Non-pigmented ciliary epithelial cell (primary cell): ENCODE data around the gene LEP.
A peak's percentile ranks its signal among the peaks of the same experiment; 100 is the strongest.
"Not testable (repeated sequence)": the region's sequence is repeated elsewhere in the genome, so short reads cannot be mapped to it uniquely, and the experiment has no call there.

Experiments
- DNase-seq: peaks from one replicate; pipeline ENCODE4 v3.0.0-alpha.2; 2010; ENCODE audit warnings: low read depth

The LEP gene

DNA sequence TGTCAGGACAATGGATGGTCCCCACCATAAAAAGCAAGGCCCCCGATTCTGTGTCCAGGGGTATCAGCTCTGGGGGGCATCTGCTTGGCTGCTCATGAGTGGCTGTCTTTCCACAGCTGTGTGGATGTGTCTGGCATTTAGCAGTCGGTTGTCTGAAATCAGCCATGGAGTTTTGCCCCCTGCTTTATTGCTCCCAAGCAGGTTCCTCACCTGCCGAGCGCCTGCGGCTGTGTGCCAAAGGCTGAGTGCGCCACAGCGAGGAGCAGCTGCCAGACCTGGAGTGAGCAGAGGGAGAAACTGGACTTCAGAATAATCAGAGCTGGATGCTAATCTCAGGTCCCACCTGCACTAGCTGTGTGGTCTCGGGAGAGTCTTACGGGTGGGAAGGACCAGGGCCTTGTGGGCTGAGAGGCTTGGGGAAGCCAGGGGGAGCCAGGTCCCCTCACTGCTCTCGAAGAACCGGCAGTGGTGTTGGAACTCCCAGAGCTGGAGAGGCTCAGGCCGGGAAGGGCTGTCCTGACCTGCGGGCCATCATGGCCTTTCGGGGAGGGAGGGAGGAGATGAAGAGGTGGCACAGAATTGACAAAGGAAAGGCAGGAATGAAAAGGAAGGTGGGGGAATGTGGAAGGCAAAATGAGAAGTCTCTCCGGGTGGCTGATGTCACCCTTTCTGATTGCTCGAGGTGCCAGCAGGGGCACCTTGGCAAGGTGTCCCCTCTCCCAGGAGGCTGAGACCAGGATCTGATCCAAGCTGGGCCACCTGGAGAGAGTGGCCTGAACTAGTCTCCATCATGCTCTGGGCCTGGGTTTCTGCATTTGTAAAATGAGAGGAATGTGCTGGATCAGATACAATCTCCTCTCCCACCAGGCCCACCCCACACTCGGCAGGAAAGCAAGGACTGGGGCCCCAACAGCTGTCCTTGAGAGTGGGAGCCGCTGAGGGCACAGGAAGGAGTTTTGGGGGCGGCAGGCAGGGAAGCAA is 30.2 kb upstream of the LEP start:
- no peak for DNase-seq

DNA sequence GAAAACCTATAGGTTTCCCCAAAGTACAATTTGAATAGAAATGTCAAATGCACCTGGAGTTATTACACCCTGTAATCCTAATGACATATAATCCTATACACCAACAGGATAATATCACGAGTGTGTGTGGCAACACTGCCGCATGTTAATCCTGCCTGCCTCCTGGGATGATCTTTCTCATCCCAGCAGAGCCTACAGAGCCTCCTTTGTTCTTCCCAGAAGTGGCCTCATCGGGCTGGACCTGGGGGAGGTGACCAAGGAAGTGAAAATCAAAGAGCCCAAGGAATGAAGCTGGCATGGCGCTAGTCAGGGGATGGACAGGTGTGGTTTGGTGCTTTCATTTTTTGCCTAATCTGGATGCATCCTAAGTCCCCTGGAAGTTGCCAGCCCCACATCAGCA is 29.5 kb upstream of the LEP start:
- no peak for DNase-seq

DNA sequence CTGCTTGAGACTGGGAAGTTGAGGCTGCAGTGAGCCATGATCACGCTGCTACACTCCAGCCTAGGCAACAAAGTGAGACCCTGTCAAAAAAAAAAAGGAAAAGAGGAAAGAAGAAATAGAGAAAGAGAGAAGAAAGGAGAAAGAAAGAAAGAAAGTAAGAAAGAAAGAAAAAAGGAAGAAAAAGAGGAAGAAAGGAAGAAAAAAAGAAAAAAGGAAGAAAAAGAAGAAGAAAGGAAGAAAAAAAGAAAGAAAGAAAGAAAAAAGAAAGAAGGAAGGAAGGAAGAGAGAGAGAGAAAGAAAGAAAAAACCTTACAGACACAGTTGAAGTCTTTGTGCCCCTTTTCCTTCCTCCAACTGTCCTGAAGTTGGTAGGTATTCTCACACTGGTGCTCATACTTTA is 26.6 kb upstream of the LEP start:
- DNase-seq: no peak

DNA sequence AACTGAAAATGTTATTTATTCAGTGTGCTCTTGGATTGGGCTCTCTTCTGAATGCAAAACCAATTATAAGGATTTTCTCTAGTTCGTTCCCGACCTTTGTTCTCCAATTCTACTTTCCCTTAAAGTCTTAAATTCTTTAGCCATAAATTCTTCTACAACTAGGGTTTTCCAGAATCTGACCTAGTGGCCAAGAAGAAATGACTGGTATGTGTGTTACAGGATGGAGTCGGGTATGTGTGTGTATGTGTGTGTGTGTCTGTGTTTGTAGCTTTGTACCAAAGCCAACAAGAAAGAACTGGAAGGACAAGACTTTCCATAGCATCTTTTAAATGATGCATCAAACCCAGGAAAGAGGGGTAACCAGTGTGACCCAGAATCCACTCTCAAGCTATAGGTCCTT is 25.8 kb upstream of the LEP start:
- DNase-seq: no peak

DNA sequence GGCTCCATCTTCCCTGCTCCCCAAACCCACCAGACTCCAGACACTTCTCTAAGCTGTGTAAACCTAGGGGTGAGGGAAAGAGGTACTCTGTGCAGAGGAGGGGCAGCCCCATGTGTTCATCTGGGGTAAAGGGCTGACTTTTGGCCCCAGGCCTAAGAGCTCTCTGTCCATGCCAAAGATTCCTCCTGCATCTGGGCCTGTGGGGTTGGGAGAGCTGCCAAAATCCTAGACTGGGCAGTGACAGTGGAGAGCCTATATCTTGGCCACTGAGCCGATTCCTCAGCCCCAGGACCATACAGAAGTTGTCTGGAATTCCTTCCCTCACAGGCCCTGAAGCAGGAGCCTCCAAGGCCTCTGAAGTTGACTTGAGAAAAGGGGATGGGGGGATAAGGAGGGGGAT is 25.3 kb upstream of the LEP start:
- DNase-seq: no peak

DNA sequence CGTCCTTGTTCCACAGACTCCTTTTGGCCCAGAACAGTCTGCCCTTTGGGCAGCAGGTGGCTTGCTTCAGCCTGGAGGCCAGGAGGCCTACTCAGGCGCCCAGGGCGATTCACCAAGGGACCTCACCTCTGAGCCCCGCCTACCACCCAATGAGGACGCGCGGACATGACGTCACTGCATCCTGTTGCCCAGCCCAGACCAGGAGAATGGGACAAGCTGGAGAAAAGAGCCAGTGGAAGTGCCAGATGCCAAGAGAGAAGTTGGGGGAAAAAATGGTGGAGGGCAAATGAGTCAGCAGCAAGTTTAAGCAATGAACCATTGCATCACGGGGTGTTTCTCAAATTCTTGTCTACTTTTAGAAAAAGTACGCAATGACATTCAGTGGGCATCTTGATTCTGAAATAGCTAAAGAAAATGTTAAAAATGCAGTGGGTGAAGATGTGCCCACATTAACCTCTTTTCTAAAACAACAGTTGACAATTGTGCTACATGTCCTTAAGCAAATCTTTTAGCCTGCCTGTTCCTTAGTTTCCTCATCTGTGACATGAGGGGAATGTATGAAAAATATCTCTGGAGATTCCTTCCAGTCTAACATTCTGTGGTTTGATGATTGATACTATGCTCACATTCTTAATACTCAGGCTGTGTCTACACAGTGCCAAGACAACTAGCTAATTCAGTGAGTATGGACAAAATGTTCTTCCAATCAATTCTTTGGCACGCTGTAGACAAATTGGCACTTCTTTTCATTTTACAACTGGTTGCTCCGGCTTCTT is 23.9 kb upstream of the LEP start:
- DNase-seq: no peak

DNA sequence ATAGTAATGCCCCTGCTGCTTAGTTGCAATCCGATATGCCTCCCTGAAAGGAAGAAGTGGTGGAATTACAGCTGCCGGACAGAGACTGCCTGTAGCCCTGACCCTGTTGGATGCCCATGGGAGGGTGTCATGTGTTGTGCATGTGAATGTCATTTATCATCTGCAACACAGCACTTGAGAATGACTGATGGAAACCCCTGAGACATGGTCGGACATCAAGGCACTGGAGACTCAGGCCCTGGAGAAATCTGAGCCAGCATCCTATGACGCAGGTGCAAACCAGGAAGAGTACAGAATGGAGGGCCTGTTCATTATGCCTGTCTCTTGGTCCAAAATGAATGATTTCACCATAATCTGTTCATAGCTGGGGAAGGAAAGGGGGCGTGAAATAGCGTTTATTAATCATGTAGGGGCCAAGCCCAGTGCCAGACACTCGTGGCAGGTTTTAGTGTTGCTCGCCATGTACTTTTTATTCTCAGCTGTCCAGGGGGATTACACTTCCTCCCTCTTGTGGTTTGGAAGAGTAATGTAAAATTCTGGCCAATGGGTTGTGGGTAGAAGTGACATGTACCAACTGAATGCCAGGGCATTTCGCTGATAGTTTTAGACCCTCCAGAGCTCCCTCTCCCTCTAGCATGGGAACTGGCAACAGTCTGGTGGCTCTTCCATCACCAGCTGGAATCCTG is 23.0 kb upstream of the LEP start:
- no peak for DNase-seq

DNA sequence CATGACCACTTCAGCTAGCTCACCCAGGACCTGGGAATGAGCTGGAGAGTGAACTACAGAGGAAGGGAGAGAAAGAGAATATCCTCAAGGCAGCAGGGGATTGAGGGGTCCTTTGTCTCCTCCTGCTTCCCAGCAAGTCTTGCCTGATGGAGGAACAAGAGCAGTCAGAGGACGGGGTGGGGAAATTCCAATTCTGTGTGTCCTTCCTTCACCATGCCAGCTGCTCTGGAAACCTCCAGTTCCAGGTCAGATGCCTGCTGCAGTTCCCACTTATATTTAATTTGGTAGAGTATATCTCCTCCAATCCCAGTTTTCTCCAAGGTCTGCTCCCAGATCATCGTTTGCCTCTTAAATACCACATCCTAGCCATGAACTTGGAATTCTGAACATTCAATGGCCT is 21.4 kb upstream of the LEP start:
- DNase-seq: no peak

DNA sequence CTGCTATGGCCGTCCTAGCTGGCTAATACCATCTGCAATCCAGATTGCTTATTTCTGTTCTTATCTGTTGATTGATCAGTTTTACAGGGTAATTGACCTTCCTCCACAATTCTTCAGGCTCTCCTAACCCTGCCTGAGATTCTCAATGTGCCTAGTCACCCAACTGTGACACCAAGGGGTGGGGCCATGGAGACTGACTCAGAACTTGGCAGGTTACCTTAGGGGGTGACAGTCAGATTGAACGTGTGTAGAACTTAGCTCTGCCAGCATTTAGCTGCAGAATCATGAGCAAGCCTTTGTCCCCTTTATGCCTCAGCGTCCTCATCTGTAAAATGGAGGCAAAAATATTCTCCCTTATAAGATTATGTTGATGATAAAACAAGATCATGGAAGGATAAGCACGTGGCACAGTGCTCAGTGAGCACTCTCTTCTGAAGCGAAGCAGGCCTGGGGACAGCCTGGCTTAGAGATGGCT is 19.1 kb upstream of the LEP start:
- no peak for DNase-seq

DNA sequence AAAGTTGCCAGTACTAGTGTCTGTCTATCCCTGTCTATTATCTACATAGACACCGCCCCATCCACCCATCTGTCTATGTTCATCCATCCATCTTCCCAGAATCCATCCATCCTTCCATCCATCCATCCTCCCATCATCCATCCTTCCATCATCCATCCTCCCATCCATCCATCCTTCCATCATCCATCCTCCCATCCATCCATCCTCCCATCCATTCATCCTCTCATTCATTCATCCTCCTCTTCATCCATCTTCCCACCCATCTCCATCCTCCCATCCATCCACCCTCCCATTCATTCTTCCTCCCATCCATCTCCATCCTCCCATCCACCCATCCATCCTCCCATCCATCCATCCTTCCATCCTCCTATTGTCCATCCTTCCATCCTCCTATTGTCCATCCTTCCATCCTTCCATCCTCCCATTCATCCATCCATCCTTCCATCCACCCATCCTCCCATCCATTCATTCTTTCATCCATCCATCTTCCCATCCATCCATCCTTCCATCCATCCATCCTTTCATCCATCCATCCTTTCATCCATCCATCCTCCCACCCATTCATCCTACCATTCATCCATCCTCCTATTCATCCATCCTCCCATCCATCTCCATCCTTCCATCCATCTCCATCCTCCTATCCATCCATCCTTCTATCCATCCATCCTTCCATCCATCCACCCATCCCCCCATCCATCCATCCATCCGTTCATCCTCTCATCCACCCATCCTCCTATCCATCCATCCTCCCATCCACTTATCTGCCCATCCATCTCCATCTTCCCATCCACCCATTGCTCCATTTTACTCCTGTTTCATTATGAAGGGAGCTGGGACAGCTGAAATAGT is 14.7 kb upstream of the LEP start:
- no peak for DNase-seq

DNA sequence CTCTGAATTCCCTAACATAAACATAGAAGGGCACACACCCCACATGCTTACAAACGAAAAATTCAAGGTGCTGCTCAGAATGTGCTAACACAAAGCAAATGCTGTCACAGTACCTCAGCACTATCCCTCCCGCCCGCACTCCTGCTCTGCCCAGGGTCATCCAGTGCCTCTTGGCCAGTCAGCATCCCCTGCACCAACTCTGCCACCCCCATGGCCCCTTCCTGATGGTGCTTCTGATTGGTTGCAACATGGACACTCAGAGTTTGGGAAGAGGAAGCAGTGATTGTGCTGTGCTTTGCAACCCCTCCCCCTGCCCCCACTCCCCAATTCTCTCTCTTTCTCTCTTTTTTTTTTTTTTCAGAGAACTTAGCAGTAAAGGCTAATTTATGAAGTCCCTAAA is 13.8 kb upstream of the LEP start:
- DNase-seq: no peak

DNA sequence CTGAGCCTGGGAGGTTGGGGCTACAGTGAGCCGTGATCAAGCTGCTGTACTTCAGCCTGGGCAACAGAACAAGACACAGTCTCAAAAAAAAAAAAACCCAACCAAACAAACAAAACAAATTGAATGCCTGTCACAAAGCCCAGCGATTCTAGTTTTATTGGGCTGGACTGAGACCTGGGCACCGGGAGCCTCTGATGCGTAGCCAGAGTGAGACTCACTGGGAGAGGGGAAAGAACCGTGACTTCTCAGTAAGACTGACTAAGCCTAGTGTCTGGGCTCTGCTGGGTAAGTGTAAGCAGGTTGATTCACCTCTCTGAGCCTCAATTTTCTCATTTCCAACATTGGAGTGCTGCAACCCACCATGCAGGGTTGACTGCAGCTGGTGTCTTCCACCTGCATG is 10.1 kb upstream of the LEP start:
- no peak for DNase-seq

DNA sequence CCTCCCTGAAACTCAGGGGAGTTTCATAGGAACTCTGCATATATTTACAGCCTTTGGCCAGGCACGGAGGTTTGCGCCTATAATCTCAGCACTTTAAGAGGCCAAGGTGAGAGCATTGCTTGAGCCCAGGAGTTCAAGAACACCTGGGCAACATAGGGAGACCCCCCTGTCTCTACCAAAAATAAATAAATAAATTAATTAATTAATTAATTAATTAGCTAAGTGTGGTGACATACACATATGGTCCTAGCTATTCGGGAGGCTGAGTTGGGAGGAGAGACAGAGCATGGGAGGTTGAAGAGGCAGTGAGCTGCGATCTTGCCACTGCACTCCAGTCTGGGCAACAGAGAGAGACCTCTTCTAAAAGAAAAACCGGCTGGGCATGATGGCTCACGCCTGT is 9.4 kb upstream of the LEP start:
- DNase-seq: no peak

DNA sequence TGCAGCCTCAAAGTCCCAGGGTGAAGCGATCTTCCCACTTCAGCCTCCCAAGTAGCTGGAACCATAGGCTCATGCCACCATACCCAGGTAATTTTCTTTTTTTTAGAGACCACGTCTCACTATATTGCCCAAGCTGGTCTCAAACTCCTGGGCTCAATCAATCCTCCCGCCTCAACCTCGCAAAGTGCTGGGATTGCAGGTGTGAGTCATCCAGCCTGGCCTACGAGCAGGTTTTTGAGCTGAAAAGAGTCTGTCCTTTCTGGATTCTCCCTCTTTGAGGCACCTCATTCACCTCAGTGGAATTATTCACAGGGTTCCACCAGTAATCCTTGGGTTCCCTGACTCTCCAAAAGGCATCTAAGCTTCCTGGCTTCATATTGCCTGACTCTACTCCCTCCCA is 7.6 kb upstream of the LEP start:
- no peak for DNase-seq

DNA sequence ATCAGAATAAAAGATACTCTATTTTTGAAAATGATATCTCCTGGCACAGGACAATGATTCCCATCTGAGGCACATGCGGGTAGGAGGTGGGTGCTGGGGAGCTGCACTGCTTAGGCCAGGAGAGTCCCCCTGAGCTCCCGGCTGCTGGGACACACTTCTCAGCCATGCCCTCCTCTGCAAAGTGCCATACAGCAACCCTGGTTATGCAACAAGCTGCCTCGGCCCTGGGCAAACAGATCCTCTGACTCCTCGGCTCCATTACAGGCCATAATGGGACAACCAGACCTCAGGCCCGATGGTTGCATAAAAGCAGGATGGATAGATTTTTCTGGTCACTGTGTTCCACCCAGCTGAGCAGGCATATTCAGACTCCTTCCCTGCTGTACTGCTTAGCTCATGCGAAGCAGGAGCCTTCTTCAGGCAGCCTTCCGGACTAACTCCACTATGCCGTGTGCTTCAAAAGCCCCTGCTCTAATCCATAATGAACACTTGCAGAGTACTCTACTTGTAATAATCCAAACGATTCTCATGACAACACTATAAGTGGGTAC is 6.5 kb upstream of the LEP start:
- no peak for DNase-seq

DNA sequence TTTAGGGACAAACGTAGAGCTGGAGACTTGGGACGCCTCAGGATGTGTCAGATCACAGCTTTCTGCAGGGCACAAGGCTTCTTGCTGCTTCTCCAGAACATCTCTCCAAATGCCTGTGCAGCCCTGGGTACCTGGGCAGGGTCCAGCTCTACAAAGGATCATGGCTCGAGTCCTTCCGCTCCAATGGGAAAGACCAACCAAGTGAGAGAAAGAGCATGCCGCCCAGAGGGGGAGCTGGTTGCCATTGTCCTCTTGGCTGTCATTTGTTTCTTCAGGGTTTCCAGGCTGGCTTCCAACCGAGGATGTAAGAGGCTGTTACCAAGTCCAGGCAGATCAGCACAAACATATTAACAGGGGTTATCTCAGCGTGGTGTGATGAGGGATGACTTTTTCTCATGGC is 5.6 kb upstream of the LEP start:
- DNase-seq: no peak

DNA sequence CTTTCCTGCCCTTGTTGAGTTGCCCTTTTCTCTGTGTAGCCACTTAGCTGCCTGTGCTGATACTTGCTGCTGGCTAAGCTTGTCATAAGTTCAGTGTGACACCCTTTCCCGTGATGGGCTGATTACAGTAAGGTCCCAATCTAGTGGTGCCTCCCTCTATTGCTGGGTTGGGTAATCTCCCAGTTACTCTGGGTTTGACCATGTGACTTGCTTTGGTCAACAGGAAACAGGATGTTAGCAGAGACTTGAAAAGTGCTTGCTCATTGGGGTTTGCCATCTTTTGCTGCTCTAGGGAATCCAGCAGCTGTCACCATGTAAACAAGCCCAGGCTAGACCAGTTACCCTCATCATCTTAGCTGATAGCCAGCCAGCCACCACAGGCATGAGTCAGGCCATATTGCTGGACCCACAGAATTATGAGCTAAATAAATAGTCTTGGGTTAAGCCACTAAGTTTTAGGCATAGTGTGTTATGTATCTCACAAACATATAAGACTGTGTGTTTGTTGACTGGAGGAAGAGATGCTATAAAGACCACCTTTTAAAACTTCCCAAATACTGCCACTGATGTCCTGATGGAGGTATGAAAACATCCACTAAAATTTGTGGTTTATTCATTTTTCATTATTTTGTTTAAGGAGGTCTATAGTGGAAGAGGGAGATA is 4.0 kb upstream of the LEP start:
- peak; percentile 59 for DNase-seq

DNA sequence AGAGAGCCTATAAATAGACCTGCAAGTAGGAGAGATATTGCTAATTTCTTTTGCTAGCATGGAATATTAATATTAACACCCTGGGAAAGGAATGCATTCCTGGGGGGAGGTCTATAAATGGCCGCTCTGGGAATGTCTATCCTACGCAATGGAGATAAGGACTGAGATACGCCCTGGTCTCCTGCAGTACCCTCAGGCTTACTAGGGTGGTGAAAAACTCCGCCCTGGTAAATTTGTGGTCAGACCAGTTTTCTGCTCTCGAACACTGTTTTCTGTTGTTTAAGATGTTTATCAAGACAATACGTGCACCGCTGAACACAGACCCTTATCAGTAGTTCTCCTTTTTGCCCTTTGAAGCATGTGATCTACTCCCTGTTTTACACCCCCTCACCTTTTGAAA is 1.9 kb upstream of the LEP start:
- not testable (repeated sequence) for DNase-seq

DNA sequence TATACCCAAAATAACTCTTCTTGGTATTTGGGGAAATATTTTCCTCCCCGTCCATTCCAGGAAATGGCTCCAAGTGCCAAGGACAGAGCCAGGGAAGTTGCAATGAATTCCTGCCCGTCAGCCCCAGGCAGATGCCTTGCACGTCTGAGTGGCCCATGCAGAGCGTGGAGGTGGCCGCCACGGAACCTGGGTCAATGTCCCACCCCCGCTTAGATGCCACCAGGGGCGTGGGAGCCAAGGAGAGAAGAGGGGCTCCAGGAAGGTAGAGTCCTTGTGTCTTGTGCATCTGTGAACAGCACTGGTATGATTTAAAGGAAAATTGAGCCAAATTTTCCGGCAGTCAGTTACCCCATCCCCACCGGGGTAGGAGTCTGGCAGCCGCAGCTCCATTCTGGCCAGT is 1.6 kb downstream of the LEP start:
- no peak for DNase-seq

DNA sequence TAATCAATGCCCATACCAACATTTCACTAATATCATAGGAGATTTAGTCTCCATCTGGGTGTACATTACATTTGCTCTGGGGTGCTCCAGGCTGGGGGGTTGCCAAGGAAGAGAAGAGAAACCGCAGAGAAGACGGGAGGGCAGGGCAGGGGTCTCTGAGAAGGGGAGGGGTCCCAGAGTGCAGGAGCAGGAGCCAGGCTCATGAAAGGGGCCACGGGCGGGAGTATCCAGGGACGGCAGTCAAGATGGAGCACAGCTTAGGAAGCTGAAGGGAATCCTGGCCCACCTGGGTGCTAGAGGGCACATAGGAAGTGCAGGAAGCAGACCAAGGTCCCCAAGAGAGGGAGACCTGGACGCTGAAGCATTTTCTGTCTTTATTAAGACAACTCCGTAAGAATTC is 2.2 kb downstream of the LEP start:
- no peak for DNase-seq

DNA sequence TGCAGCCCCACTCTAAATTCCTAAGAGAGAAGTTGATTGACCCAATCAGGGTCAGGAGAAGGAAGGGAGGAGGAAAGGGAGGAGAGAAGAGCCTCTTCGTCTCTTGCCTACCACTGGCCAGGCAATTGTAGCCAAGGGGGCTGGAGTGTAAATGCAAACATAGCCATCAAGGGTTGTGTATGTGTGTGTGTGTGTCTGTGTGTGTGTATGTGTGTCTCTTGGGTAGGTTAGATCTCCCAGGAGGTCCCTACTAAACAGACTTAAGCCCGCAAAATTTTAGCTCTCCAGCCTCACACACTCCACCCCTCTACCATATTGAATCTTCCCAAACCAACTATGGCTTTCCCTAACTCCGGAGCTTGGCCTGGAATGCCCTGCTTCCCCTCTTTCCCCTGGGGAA is 3.8 kb downstream of the LEP start:
- DNase-seq: no peak
